H1 (cell line): ENCODE measurements around the gene SPEF2. TPM values are rescaled to one million over a fixed set of nuclear protein-coding genes. Genes with fewer than 3 reads are reported as not detected.

Experiments used
- CBX8 ChIP-seq: fragments of 300-800, 300-1000 bp; sonication (generic); IDR thresholded peaks from 2 replicates; pipeline ENCODE4 v1.7.1; 2016; ENCODE audit warnings: low read depth, low read length, borderline replicate concordance
- JUN ChIP-seq: IDR thresholded peaks from 2 replicates; pipeline ENCODE4 v1.6.1; 2011; ENCODE audit warnings: low read depth, mild to moderate bottlenecking, improper control_type of control experiment, low read length
- POU5F1 ChIP-seq: IDR thresholded peaks from 2 replicates; pipeline ENCODE4 v1.6.1; 2011; ENCODE audit warnings: low read depth, mild to moderate bottlenecking, low read length, moderate library complexity
- SRF ChIP-seq: IDR thresholded peaks from 2 replicates; pipeline ENCODE4 v1.6.1; 2011; ENCODE audit warnings: mild to moderate bottlenecking, low read depth, low read length, moderate library complexity
- polyA plus RNA-seq, 7 experiments: library from polyadenylated mRNA; depleted of rRNA in 3 of 7; stranded (reverse) in 5 of 7; unstranded in 2 of 7; fragments of >200 nt in 5 of 7; fragments of 200-250 nt in 2 of 7; gene quantifications; 1 replicate in 5 of 7; 2 replicates in 1 of 7; 4 replicates in 1 of 7; pipeline versions ENCODE4 v1.2.1 to v1.2.3, GENCODE V29; 2011 to 2013; ENCODE audit warnings: missing spikeins in 2 of 7, mixed read lengths in 2 of 7
- total RNA-seq: library from RNA; stranded (reverse); fragmentation: NEBNext Ultra II Directional; extraction: Animal tissue kit (Norgen Biotek cat#: 25700); gene quantifications from 2 replicates; pipeline ENCODE4 v1.2.1, GENCODE V29; 2021

Gene SPEF2
- total and polyA plus RNA-seq, 2 of the 8 experiments (the other 6 are each of a cell fraction or from before 2014, with no cell fraction given): 0.14 to 0.73 TPM

GRCh38 chr5:35847961-35848360 lies 230.3 kb downstream of the SPEF2 start (continued):
- TF ChIP-seq SRF (no peak), JUN (no peak), POU5F1 (no peak), CBX8 (no peak)
- TF ChIP-seq, all 59 proteins: peak for 0
